OCI-LY1 (cell line): ENCODE measurements around the gene CEP104.

ENCODE experiments used
- H2AFZ ChIP-seq: fragments of 200-600 bp; sonication (generic), shearing (Covaris generic); 2 replicates; pipeline ENCODE4 v1.6.0; 2014; ENCODE audit warnings: antibody characterized with exemption, mild to moderate bottlenecking, low read length
- H3F3A ChIP-seq: fragments of 200-600 bp; sonication (generic), shearing (Covaris generic); 2 replicates; pipeline ENCODE4 v1.6.0; 2014; ENCODE audit warnings: mild to moderate bottlenecking, antibody characterized with exemption, low read length, moderate library complexity; ENCODE audit not compliant: insufficient read depth
- H3K27ac ChIP-seq: fragments of 200-600 bp; sonication (generic); 2 replicates; pipeline ENCODE4 v1.5.1; 2014; ENCODE audit warnings: low read length, mixed run types, mild to moderate bottlenecking, low read depth; ENCODE audit not compliant: poor library complexity, severe bottlenecking
- H3K27me3 ChIP-seq: fragments of 200-600 bp; sonication (generic); 2 replicates; pipeline ENCODE4 v1.6.0; 2014; ENCODE audit warnings: antibody characterized with exemption, mild to moderate bottlenecking, low read length, moderate library complexity; ENCODE audit not compliant: insufficient read depth
- H3K36me3 ChIP-seq: fragments of 200-600 bp; sonication (generic); 2 replicates; pipeline ENCODE4 v1.6.1; 2014; ENCODE audit warnings: mild to moderate bottlenecking, antibody characterized with exemption, low read length, moderate library complexity, mixed read lengths; ENCODE audit not compliant: insufficient read depth
- H3K4me1 ChIP-seq: fragments of 200-600 bp; sonication (generic); 2 replicates; pipeline ENCODE4 v1.5.1; 2014; ENCODE audit warnings: mild to moderate bottlenecking, low read length, moderate library complexity; ENCODE audit not compliant: insufficient read depth, severe bottlenecking
- H3K4me2 ChIP-seq: fragments of 200-600 bp; sonication (generic), shearing (Covaris generic); 2 replicates; pipeline ENCODE4 v1.6.1; 2014; ENCODE audit warnings: low read length
- H3K4me3 ChIP-seq: fragments of 200-600 bp; sonication (generic); 2 replicates; pipeline ENCODE4 v1.5.1; 2014; ENCODE audit warnings: low read length, low read depth, mild to moderate bottlenecking, mixed read lengths; ENCODE audit not compliant: poor library complexity, severe bottlenecking
- H3K79me2 ChIP-seq: fragments of 200-600 bp; shearing (Covaris generic); 2 replicates; pipeline ENCODE4 v1.6.1; 2016; ENCODE audit warnings: mixed run types, low read length, mixed read lengths; ENCODE audit not compliant: insufficient read depth
- H3K9ac ChIP-seq: fragments of 200-600 bp; sonication (generic), shearing (Covaris generic); 2 replicates; pipeline ENCODE4 v1.6.1; 2014; ENCODE audit warnings: mild to moderate bottlenecking, low read length, mixed read lengths
- H3K9me2 ChIP-seq: fragments of 200-600 bp; sonication (generic), shearing (Covaris generic); 2 replicates; pipeline ENCODE4 v1.6.1; 2014; ENCODE audit warnings: low read depth, mild to moderate bottlenecking, low read length, mixed read lengths
- H3K9me3 ChIP-seq: fragments of 200-600 bp; shearing (Covaris generic); 2 replicates; pipeline ENCODE4 v1.6.1; 2014; ENCODE audit warnings: low read length, mixed read lengths
- H4K20me1 ChIP-seq: fragments of 200-600 bp; sonication (generic), shearing (Covaris generic); 2 replicates; pipeline ENCODE4 v1.6.0; 2016; ENCODE audit warnings: mild to moderate bottlenecking, low read length; ENCODE audit not compliant: insufficient read depth
- EZH2 ChIP-seq: fragments of 200-600 bp; sonication (generic), shearing (Covaris generic); IDR thresholded peaks from 2 replicates; pipeline ENCODE4 v1.8.0; 2017; ENCODE audit warnings: borderline replicate concordance, mixed run types, mild to moderate bottlenecking, antibody characterized with exemption, low read length, moderate library complexity, mixed read lengths
- TF ChIP-seq, protein P1 (sequence below): fragments of 200-600 bp; sonication (generic), shearing (Covaris generic); IDR thresholded peaks from 2 replicates; pipeline ENCODE4 v1.5.1; 2017; ENCODE audit warnings: mild to moderate bottlenecking, antibody characterized with exemption, low read length, moderate library complexity, mixed read lengths

Gene CEP104

GRCh38 chr1:3858231-3858981, 1.4 kb upstream of the CEP104 start:
- H3K9me2 ChIP-seq: no peaks in the 10 kb centered on the region
- H3K9me3 ChIP-seq: no peaks in the 10 kb centered on the region
- no peaks in the 10 kb centered on the region for H3F3A ChIP-seq
- H4K20me1 ChIP-seq: no peaks in the 10 kb centered on the region
- H3K4me3 ChIP-seq: peak overlapping the region; percentile 74
- H3K9ac ChIP-seq: peak overlapping the region; percentile 74
- peaks cover 32% of the 10 kb centered on the region for H3K79me2 ChIP-seq
- no peak overlapping the region for H2AFZ ChIP-seq
- H3K4me1 ChIP-seq: peaks cover 33% of the 10 kb centered on the region
- peaks cover 35% of the 10 kb centered on the region for H3K36me3 ChIP-seq
- peak overlapping the region; percentile 54 for H3K27ac ChIP-seq
- no peak for TF ChIP-seq EZH2
- TF ChIP-seq, protein P1, sequence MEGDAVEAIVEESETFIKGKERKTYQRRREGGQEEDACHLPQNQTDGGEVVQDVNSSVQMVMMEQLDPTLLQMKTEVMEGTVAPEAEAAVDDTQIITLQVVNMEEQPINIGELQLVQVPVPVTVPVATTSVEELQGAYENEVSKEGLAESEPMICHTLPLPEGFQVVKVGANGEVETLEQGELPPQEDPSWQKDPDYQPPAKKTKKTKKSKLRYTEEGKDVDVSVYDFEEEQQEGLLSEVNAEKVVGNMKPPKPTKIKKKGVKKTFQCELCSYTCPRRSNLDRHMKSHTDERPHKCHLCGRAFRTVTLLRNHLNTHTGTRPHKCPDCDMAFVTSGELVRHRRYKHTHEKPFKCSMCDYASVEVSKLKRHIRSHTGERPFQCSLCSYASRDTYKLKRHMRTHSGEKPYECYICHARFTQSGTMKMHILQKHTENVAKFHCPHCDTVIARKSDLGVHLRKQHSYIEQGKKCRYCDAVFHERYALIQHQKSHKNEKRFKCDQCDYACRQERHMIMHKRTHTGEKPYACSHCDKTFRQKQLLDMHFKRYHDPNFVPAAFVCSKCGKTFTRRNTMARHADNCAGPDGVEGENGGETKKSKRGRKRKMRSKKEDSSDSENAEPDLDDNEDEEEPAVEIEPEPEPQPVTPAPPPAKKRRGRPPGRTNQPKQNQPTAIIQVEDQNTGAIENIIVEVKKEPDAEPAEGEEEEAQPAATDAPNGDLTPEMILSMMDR: peak; percentile 53
- H3K27me3 ChIP-seq: no peaks in the 10 kb centered on the region
- H3K4me2 ChIP-seq: peak overlapping the region; percentile 70

DNA sequence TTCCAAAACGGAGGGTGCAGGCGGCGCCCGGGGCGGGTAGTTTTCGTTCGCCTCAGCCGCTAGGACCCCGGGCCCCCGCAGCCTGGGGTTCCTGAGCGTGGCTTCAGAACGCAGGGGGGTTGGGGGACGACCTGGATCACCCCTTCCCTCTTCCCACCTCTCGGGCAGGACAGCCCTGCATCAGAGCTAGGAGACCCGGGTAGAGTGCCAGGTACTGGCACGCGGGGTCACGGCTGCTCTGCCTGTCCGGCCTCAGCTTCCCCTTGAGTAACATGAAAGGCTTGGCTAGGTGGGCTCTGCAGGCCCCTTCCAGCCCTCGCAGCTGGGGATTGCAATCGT, 749 bp upstream of the CEP104 start:
- Histone ChIP-seq H3F3A (no peaks in the 10 kb centered on the region), H3K27me3 (no peaks in the 10 kb centered on the region), H3K79me2 (peaks cover 35% of the 10 kb centered on the region), H4K20me1 (no peaks in the 10 kb centered on the region), H3K9me2 (no peaks in the 10 kb centered on the region), H3K36me3 (peaks cover 32% of the 10 kb centered on the region), H3K9me3 (no peaks in the 10 kb centered on the region), H3K4me1 (peaks cover 33% of the 10 kb centered on the region), H3K27ac (peak overlapping the region; percentile 54), H3K9ac (peak overlapping the region; percentile 74), H2AFZ (no peak overlapping the region), H3K4me2 (peak overlapping the region; percentile 70), H3K4me3 (peak overlapping the region; percentile 74)
- TF ChIP-seq, protein P1: no peak
- TF ChIP-seq EZH2: no peak

DNA sequence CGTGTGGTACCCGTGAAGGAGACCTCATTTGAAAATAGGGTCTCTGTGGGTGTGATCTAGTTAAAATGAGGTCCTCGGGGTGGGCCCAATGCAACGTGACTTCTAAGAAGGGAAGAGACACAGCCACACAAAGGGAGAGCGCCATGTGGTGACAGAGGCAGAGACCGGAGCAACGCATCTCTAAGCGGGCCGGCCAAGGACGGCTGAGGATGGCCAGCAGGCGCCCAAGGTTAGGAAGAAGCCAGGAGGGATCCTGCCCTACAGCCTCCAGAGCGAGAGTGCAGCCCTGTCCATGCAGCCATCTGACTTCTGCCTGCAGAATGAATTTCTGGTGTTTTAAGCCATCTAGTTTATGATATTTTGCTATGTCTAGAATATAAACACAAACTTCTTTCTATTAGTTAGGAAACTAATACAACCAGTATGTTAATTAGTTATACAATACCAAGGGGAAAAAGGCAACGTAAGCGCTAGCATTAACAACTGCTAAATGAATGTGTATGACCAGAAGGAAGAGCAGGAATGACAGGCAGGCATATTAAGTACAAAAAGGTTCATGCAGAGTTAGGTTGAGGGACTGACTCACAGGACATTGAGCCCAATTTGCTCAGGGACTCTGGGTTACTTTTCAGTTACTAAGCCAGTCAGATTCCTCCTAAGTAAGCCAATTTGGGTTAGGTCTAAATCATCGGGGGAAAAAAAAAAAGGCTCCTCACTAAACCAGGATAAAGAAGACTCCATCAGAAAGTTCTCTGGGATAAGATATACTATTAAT, 4.1 kb downstream of the CEP104 start:
- H4K20me1 ChIP-seq: no peaks in the 10 kb centered on the region
- no peaks in the 10 kb centered on the region for H3K9me3 ChIP-seq
- H3K27me3 ChIP-seq: no peaks in the 10 kb centered on the region
- H3K9me2 ChIP-seq: no peaks in the 10 kb centered on the region
- H3K4me2 ChIP-seq: no peak overlapping the region
- H3K36me3 ChIP-seq: peaks cover 39% of the 10 kb centered on the region; the same call in 1 of the 2 replicates
- H3K9ac ChIP-seq: no peak overlapping the region
- no peaks in the 10 kb centered on the region for H3F3A ChIP-seq
- no peak overlapping the region for H3K4me3 ChIP-seq
- TF ChIP-seq, protein P1: no peak
- no peak for TF ChIP-seq EZH2
- H3K27ac ChIP-seq: no peak overlapping the region
- peaks cover 16% of the 10 kb centered on the region for H3K4me1 ChIP-seq
- peaks cover 29% of the 10 kb centered on the region for H3K79me2 ChIP-seq
- H2AFZ ChIP-seq: no peak overlapping the region
